Spleen (tissue), 7 donors: ENCODE measurements around the gene MAP3K10.

Experiments used
- POLR2A ChIP-seq, 3 donors: fragments of 450-650 bp; IDR thresholded peaks; one replicate each; pipeline ENCODE4 v1.5.1; 2017; ENCODE audit warnings: antibody characterized with exemption in 3 of 3, mild to moderate bottlenecking in 1 of 3
- POLR2AphosphoS5 ChIP-seq, 3 donors: sonication (generic); formaldehyde crosslinking; IDR thresholded peaks; one replicate each; pipeline ENCODE4 v1.5.1; 2017; ENCODE audit warnings: antibody characterized with exemption in 3 of 3
- TF ChIP-seq, protein P1 (sequence below), 11 experiments: fragments of 200-600 bp in 7 of 11; fragments of 450-650 bp in 4 of 11; sonication (generic) in 4 of 11; IDR thresholded peaks in 8 of 11; conservative IDR thresholded peaks in 3 of 11; 1 replicate in 7 of 11; 2 replicates in 4 of 11; pipeline versions ENCODE4 v1.4.0 to v1.8.0; 2016 to 2021; ENCODE audit warnings: antibody characterized with exemption in 11 of 11, inconsistent platforms in 4 of 11, mild to moderate bottlenecking in 1 of 11
- donor health status: DM: no; HTN: no; CAD: no; lungs with moderate emphysema.
- donor health status: DM: no; HTN: no; CAD: no.
- donor health status: DM: no; HTN: no; CAD: no.

DNA sequence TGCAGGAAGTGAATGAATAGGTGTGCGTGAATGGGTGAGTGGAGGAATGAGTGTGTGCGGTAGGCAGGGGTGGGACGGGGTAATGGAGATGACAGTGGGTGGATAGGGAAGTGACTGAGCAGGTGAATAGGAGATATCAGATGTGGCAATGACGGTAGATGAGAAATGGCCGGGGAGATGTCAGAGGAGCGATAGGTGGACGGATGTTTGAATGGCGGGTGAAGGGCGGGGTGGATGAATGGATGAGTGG is 25.5 kb downstream of the MAP3K10 start:
- TF ChIP-seq, protein P1, sequence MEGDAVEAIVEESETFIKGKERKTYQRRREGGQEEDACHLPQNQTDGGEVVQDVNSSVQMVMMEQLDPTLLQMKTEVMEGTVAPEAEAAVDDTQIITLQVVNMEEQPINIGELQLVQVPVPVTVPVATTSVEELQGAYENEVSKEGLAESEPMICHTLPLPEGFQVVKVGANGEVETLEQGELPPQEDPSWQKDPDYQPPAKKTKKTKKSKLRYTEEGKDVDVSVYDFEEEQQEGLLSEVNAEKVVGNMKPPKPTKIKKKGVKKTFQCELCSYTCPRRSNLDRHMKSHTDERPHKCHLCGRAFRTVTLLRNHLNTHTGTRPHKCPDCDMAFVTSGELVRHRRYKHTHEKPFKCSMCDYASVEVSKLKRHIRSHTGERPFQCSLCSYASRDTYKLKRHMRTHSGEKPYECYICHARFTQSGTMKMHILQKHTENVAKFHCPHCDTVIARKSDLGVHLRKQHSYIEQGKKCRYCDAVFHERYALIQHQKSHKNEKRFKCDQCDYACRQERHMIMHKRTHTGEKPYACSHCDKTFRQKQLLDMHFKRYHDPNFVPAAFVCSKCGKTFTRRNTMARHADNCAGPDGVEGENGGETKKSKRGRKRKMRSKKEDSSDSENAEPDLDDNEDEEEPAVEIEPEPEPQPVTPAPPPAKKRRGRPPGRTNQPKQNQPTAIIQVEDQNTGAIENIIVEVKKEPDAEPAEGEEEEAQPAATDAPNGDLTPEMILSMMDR (IDR thresholded peaks at IDR 0.05 in 8 of 11, conservative IDR thresholded peaks at IDR 0.05 in 3 of 11): no peak
- no peak for TF ChIP-seq POLR2A (IDR thresholded peaks at IDR 0.05)
- TF ChIP-seq POLR2AphosphoS5 (IDR thresholded peaks at IDR 0.05): no peak
